Neuronal stem cell (in vitro differentiated cells): ENCODE data around the gene SEMA4B.

Experiments
- DNase-seq: peaks from one replicate; pipeline ENCODE4 v3.0.0-alpha.2; 2013; ENCODE audit warnings: low spot score
- H2AFZ ChIP-seq: one replicate; pipeline ENCODE4 v1.6.1; 2013; ENCODE audit warnings: mild to moderate bottlenecking, low read length, inconsistent platforms
- H2AK5ac ChIP-seq: 2 replicates; pipeline ENCODE4 v1.6.1; 2013; ENCODE audit warnings: low read depth, mild to moderate bottlenecking, inconsistent platforms, low read length, moderate library complexity, mixed read lengths
- H2BK120ac ChIP-seq: 2 replicates; pipeline ENCODE4 v1.6.1; 2013; ENCODE audit warnings: low read depth, mild to moderate bottlenecking, inconsistent platforms, low read length, moderate library complexity, mixed read lengths
- H2BK12ac ChIP-seq: one replicate; pipeline ENCODE4 v1.6.1; 2013; ENCODE audit warnings: low read length, inconsistent platforms
- H2BK15ac ChIP-seq: 2 replicates; pipeline ENCODE4 v1.6.1; 2013; ENCODE audit warnings: mild to moderate bottlenecking, low read length, inconsistent platforms, mixed read lengths
- H2BK5ac ChIP-seq: one replicate; pipeline ENCODE4 v1.6.1; 2013; ENCODE audit warnings: inconsistent platforms, mild to moderate bottlenecking, low read length, moderate library complexity
- H3K14ac ChIP-seq: one replicate; pipeline ENCODE4 v1.6.1; 2013; ENCODE audit warnings: low read length, inconsistent platforms
- H3K18ac ChIP-seq: 2 replicates; pipeline ENCODE4 v1.6.1; 2013; ENCODE audit warnings: low read length, inconsistent platforms
- H3K23ac ChIP-seq: 2 replicates; pipeline ENCODE4 v1.6.1; 2013; ENCODE audit warnings: low read depth, mild to moderate bottlenecking, mixed read lengths, low read length, inconsistent platforms; ENCODE audit not compliant: poor library complexity
- H3K27ac ChIP-seq: replicated peaks from 3 replicates; pipeline ENCODE4 v1.5.1; 2013; ENCODE audit warnings: low read length, inconsistent platforms
- H3K27me3 ChIP-seq, 3 experiments: 2 replicates each; pipeline ENCODE4 v1.6.1; 2013; ENCODE audit warnings: low read length in 3 of 3, mild to moderate bottlenecking in 2 of 3, inconsistent platforms in 1 of 3, low read depth in 1 of 3, mixed read lengths in 1 of 3, moderate library complexity in 1 of 3; ENCODE audit not compliant: control insufficient read depth in 3 of 3, insufficient read depth in 3 of 3
- H3K36me3 ChIP-seq, 2 donors: replicated peaks in 1 of 2; 2 replicates each; pipeline ENCODE4 v1.6.1; 2013; ENCODE audit warnings: low read length in 2 of 2; ENCODE audit not compliant: control insufficient read depth in 2 of 2, insufficient read depth in 2 of 2
- H3K4ac ChIP-seq: 2 replicates; pipeline ENCODE4 v1.6.1; 2013; ENCODE audit warnings: inconsistent platforms, mild to moderate bottlenecking, low read length, moderate library complexity
- H3K4me1 ChIP-seq, 2 donors: 1 replicate in 1 of 2; 2 replicates in 1 of 2; pipeline ENCODE4 v1.6.1; 2013; ENCODE audit warnings: low read length in 2 of 2, low read depth in 1 of 2; ENCODE audit not compliant: control insufficient read depth in 2 of 2, insufficient read depth in 1 of 2
- H3K4me2 ChIP-seq: one replicate; pipeline ENCODE4 v1.6.1; 2013; ENCODE audit warnings: mild to moderate bottlenecking, low read length, inconsistent platforms; ENCODE audit not compliant: insufficient read depth, poor library complexity, severe bottlenecking
- H3K4me3 ChIP-seq, 2 donors: 2 replicates each; pipeline ENCODE4 v1.5.1; 2013; ENCODE audit warnings: low read length in 2 of 2, mild to moderate bottlenecking in 2 of 2, inconsistent platforms in 1 of 2, moderate library complexity in 1 of 2
- H3K79me1 ChIP-seq: one replicate; pipeline ENCODE4 v1.6.1; 2013; ENCODE audit warnings: low read depth, mild to moderate bottlenecking, inconsistent platforms, low read length, moderate library complexity
- H3K9ac ChIP-seq: one replicate; pipeline ENCODE4 v1.6.1; 2013; ENCODE audit warnings: mild to moderate bottlenecking, low read depth, low read length, inconsistent platforms; ENCODE audit not compliant: poor library complexity
- H3K9me3 ChIP-seq, 2 donors: replicated peaks in 1 of 2; 2 replicates each; pipeline versions ENCODE3 to v1.6.1; 2013; ENCODE audit warnings: low read length in 2 of 2, mild to moderate bottlenecking in 2 of 2, inconsistent platforms in 1 of 2, low read depth in 1 of 2, mixed read lengths in 1 of 2, moderate library complexity in 1 of 2; ENCODE audit not compliant: control insufficient read depth in 2 of 2, insufficient read depth in 1 of 2
- H4K8ac ChIP-seq: one replicate; pipeline ENCODE4 v1.6.1; 2013; ENCODE audit warnings: low read depth, mild to moderate bottlenecking, inconsistent platforms, low read length, moderate library complexity
- H4K91ac ChIP-seq: one replicate; pipeline ENCODE4 v1.6.1; 2013; ENCODE audit warnings: low read length, low read depth, mild to moderate bottlenecking, inconsistent platforms; ENCODE audit not compliant: poor library complexity
- WGBS, 2 donors: extraction: QIAGEN DNeasy Blood & Tissue Kit; methylation state at CpG; one replicate each; pipeline ENCODE4 v1.1.7; 2013; ENCODE audit warnings: missing lambda C conversion rate in 2 of 2, mixed read lengths in 1 of 2; ENCODE audit not compliant: insufficient read length in 2 of 2, insufficient replicate concordance in 1 of 2; ENCODE audit errors: extremely low coverage in 2 of 2; 5-methylcytosine and 5-hydroxymethylcytosine counted together

SEMA4B gene

DNA sequence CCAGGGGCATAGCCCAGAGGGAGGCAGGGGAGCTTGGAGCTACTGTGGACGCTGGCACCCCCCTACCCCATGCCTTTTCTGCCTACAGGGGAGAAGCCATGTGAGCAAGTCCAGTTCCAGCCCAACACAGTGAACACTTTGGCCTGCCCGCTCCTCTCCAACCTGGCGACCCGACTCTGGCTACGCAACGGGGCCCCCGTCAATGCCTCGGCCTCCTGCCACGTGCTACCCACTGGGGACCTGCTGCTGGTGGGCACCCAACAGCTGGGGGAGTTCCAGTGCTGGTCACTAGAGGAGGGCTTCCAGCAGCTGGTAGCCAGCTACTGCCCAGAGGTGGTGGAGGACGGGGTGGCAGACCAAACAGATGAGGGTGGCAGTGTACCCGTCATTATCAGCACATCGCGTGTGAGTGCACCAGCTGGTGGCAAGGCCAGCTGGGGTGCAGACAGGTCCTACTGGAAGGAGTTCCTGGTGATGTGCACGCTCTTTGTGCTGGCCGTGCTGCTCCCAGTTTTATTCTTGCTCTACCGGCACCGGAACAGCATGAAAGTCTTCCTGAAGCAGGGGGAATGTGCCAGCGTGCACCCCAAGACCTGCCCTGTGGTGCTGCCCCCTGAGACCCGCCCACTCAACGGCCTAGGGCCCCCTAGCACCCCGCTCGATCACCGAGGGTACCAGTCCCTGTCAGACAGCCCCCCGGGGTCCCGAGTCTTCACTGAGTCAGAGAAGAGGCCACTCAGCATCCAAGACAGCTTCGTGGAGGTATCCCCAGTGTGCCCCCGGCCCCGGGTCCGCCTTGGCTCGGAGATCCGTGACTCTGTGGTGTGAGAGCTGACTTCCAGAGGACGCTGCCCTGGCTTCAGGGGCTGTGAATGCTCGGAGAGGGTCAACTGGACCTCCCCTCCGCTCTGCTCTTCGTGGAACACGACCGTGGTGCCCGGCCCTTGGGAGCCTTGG is 27.0 kb downstream of the SEMA4B start:
- no peak overlapping the region for H3K4ac ChIP-seq
- H3K9me3 ChIP-seq, result no peaks in the 10 kb centered on the region
- H2AK5ac ChIP-seq, result no peak overlapping the region
- no peak overlapping the region for H3K18ac ChIP-seq
- H4K91ac ChIP-seq, result no peak overlapping the region
- H3K27me3 ChIP-seq, result no peaks in the 10 kb centered on the region
- H3K14ac ChIP-seq, result no peak overlapping the region
- no CpG with 5 or more reads among the region's 38 CpGs for WGBS, 2 donors
- H2BK12ac ChIP-seq, result no peak overlapping the region
- no peak overlapping the region for H2AFZ ChIP-seq
- H3K4me3 ChIP-seq, result no peak overlapping the region
- no peak overlapping the region for H3K23ac ChIP-seq
- peaks cover 56 to 79% of the 10 kb centered on the region in 2 donors for H3K36me3 ChIP-seq
- no peak overlapping the region for H3K4me2 ChIP-seq
- H2BK15ac ChIP-seq, result no peak overlapping the region
- no peak overlapping the region for H2BK5ac ChIP-seq
- H3K79me1 ChIP-seq, result peaks cover 8% of the 10 kb centered on the region
- no peak overlapping the region for H2BK120ac ChIP-seq
- no peak overlapping the region for H4K8ac ChIP-seq
- H3K9ac ChIP-seq, result no peak overlapping the region
- DNase-seq, result no peak
- H3K4me1 ChIP-seq, result peaks cover 0 to 3% of the 10 kb centered on the region in 2 donors
- no peak overlapping the region for H3K27ac ChIP-seq

DNA sequence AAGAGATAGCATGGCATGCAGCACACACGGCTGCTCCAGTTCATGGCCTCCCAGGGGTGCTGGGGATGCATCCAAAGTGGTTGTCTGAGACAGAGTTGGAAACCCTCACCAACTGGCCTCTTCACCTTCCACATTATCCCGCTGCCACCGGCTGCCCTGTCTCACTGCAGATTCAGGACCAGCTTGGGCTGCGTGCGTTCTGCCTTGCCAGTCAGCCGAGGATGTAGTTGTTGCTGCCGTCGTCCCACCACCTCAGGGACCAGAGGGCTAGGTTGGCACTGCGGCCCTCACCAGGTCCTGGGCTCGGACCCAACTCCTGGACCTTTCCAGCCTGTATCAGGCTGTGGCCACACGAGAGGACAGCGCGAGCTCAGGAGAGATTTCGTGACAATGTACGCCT is 27.8 kb downstream of the SEMA4B start:
- Histone ChIP-seq H3K4me3 (no peak overlapping the region), H2BK120ac (no peak overlapping the region), H3K14ac (no peak overlapping the region), H3K18ac (no peak overlapping the region), H3K79me1 (peaks cover 8% of the 10 kb centered on the region), H2BK15ac (no peak overlapping the region), H3K9me3 (no peaks in the 10 kb centered on the region), H3K4ac (no peak overlapping the region), H2BK12ac (no peak overlapping the region), H3K4me2 (no peak overlapping the region), H2AK5ac (no peak overlapping the region), H3K4me1 (peaks cover 0 to 3% of the 10 kb centered on the region in 2 donors), H3K36me3 (peaks cover 49 to 71% of the 10 kb centered on the region in 2 donors), H4K91ac (no peak overlapping the region), H3K27me3 (no peaks in the 10 kb centered on the region), H3K23ac (peak overlapping the region; percentile 52), H3K9ac (no peak overlapping the region), H2AFZ (no peak overlapping the region), H4K8ac (no peak overlapping the region), H2BK5ac (no peak overlapping the region), H3K27ac (no peak overlapping the region)
- DNase-seq, result no peak
- WGBS, 2 donors, result no CpG with 5 or more reads among the region's 15 CpGs

DNA sequence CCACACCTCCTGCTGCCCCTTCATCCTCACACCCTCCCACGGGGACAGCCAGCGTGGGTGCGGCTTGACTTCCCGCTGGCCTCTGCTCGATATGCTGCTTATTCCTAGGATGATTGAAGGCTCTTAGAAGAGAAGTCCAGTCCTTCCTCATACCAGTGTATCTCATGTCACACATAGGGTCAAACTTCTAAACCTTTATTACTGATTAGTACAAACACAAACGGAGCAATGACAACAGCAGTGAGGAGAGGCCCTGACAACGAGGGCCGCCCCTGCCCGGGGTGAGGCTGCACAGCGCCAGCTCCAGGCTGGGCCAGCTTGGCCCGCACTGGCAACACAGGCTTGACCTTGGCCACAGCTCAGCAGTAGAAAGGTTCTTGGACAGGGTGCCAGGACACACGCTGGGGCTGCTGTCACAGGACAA is 29.0 kb downstream of the SEMA4B start:
- Histone ChIP-seq H4K91ac (no peak overlapping the region), H3K9me3 (no peaks in the 10 kb centered on the region), H3K27me3 (no peaks in the 10 kb centered on the region), H3K4me2 (no peak overlapping the region), H3K4ac (no peak overlapping the region), H2BK12ac (no peak overlapping the region), H2BK5ac (no peak overlapping the region), H2BK15ac (no peak overlapping the region), H3K27ac (no peak overlapping the region), H4K8ac (no peak overlapping the region), H3K18ac (no peak overlapping the region), H3K4me1 (peaks cover 2 to 5% of the 10 kb centered on the region in 2 donors), H3K14ac (no peak overlapping the region), H2AK5ac (no peak overlapping the region), H2BK120ac (no peak overlapping the region), H3K4me3 (no peak overlapping the region), H3K79me1 (peaks cover 4% of the 10 kb centered on the region), H3K9ac (no peak overlapping the region), H3K23ac (no peak overlapping the region), H2AFZ (no peak overlapping the region), H3K36me3 (peaks cover 38 to 60% of the 10 kb centered on the region in 2 donors)
- no peak for DNase-seq
- no CpG with 5 or more reads among the region's 12 CpGs for WGBS, 2 donors

DNA sequence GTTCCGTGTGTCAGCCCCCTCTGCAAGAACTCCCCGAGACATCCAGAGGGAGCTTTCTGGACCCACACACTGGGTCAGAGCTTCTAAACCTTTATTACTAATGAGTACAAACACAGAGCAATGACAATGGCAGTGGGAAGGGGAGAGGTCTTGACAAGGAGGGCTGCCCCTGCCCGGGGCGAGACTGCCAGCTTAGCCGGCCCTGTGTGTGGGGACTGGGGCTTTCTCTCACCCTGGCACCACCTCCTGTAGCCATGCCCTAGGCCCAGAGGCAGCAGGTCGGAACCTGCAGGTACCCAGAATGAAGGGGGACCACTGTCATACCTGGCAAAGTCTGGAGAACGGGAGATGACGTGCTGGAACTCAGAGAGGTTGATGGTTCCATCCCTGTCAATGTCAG is 29.5 kb downstream of the SEMA4B start:
- no peaks in the 10 kb centered on the region for H3K27me3 ChIP-seq
- no peak overlapping the region for H4K8ac ChIP-seq
- H3K4me3 ChIP-seq, result no peak overlapping the region
- H3K4me2 ChIP-seq, result no peak overlapping the region
- no peak overlapping the region for H2BK5ac ChIP-seq
- H3K18ac ChIP-seq, result no peak overlapping the region
- no CpG with 5 or more reads among the region's 8 CpGs for WGBS, 2 donors
- H2BK15ac ChIP-seq, result no peak overlapping the region
- H2BK120ac ChIP-seq, result no peak overlapping the region
- H2AK5ac ChIP-seq, result no peak overlapping the region
- H3K27ac ChIP-seq, result no peak overlapping the region
- peaks cover 2 to 5% of the 10 kb centered on the region in 2 donors for H3K4me1 ChIP-seq
- no peak overlapping the region for H3K9ac ChIP-seq
- no peak for DNase-seq
- H3K23ac ChIP-seq, result no peak overlapping the region
- no peak overlapping the region for H2BK12ac ChIP-seq
- H4K91ac ChIP-seq, result no peak overlapping the region
- no peak overlapping the region for H3K4ac ChIP-seq
- H3K14ac ChIP-seq, result no peak overlapping the region
- H3K9me3 ChIP-seq, result no peaks in the 10 kb centered on the region
- H3K36me3 ChIP-seq, result peaks cover 33 to 54% of the 10 kb centered on the region in 2 donors
- H2AFZ ChIP-seq, result no peak overlapping the region
- H3K79me1 ChIP-seq, result peaks cover 2% of the 10 kb centered on the region
